ENCODE measurements around the gene KCNK13. TPM values are rescaled to one million over a fixed set of nuclear protein-coding genes. Genes with fewer than 3 reads are reported as not detected.

The KCNK13 gene
- total and polyA plus RNA-seq, 2 donors (not counting 1 experiment from before 2014, with no cell fraction given) = not detected

- Histone ChIP-seq H3K4me3 (replicated peaks in 1 of 4; ENCODE audit: control extremely low read depth in 1 of 4, insufficient read depth in 1 of 4, low read depth in 3 of 4, low read length in 4 of 4) (no peak overlapping the region), H3K4me1 (ENCODE audit: control insufficient read depth, extremely low read depth, insufficient read depth, low read length) (no peaks in the 10 kb centered on the region), H4K20me1 (ENCODE audit: control insufficient read depth, extremely low read depth, insufficient read depth, low read length) (no peaks in the 10 kb centered on the region), H3K36me3 (ENCODE audit: control insufficient read depth, insufficient read depth, low read length) (no peaks in the 10 kb centered on the region), H3K27ac (ENCODE audit: insufficient read depth, low read length) (no peak overlapping the region), H3K9ac (ENCODE audit: insufficient read depth, low read length) (no peak overlapping the region), H3K27me3 (ENCODE audit: control insufficient read depth, insufficient read depth, low read length) (no peaks in the 10 kb centered on the region), H3K9me3 (ENCODE audit: control insufficient read depth, insufficient read depth, low read depth, low read length) (no peaks in the 10 kb centered on the region), H3K79me2 (ENCODE audit: control insufficient read depth, insufficient read depth, low read length) (no peaks in the 10 kb centered on the region), H3K4me2 (ENCODE audit: extremely low read depth, insufficient read depth, low read length) (no peak overlapping the region), H2AFZ (ENCODE audit: low read length) (no peak overlapping the region)
- no peak for TF ChIP-seq EZH2 (IDR thresholded peaks at IDR 0.05; ENCODE audit: low read length, missing control alignments)
- TF ChIP-seq CTCF (conservative IDR thresholded peaks at IDR 0.05 in 1 of 2, IDR thresholded peaks at IDR 0.05 in 1 of 2; ENCODE audit: low read depth in 1 of 2, low read length in 2 of 2) = no peak
- no peak for DNase-seq (ENCODE audit: low read depth in 2 of 2)
Measured at GRCh38 chr14:90114554-90114953, 52.8 kb downstream of the KCNK13 start.

DNA sequence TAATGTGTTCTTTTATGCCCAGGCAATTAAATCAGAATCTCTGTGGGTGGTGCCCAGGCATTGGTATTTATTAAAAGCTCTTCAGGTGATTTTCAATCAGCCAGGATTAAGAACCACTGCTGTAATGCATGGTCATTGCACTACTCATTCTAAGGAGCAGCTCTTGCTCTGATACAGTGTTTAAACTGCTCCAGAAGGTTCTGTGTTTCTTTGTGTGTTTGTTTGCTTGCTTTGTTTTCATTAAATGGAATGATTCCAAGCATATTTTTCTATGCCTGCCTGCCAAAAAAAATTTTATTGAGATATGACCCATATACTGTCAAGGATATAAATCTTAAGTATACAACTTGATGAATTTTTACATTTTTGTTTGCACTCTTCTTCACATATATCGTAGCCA, 54.0 kb downstream of the KCNK13 start:
- no peak for TF ChIP-seq CTCF (conservative IDR thresholded peaks at IDR 0.05 in 1 of 2, IDR thresholded peaks at IDR 0.05 in 1 of 2; ENCODE audit: low read depth in 1 of 2, low read length in 2 of 2)
- TF ChIP-seq EZH2 (IDR thresholded peaks at IDR 0.05; ENCODE audit: low read length, missing control alignments) = no peak
- no peak overlapping the region for H3K4me3 ChIP-seq (replicated peaks in 1 of 4; ENCODE audit: control extremely low read depth in 1 of 4, insufficient read depth in 1 of 4, low read depth in 3 of 4, low read length in 4 of 4)
- no peak overlapping the region for H3K27ac ChIP-seq (ENCODE audit: insufficient read depth, low read length)
- no peaks in the 10 kb centered on the region for H3K27me3 ChIP-seq (ENCODE audit: control insufficient read depth, insufficient read depth, low read length)
- H3K79me2 ChIP-seq (ENCODE audit: control insufficient read depth, insufficient read depth, low read length) = no peaks in the 10 kb centered on the region
- H3K4me1 ChIP-seq (ENCODE audit: control insufficient read depth, extremely low read depth, insufficient read depth, low read length) = no peaks in the 10 kb centered on the region
- H3K9ac ChIP-seq (ENCODE audit: insufficient read depth, low read length) = no peak overlapping the region
- H4K20me1 ChIP-seq (ENCODE audit: control insufficient read depth, extremely low read depth, insufficient read depth, low read length) = no peaks in the 10 kb centered on the region
- DNase-seq (ENCODE audit: low read depth in 2 of 2) = no peak
- no peaks in the 10 kb centered on the region for H3K36me3 ChIP-seq (ENCODE audit: control insufficient read depth, insufficient read depth, low read length)
- H3K9me3 ChIP-seq (ENCODE audit: control insufficient read depth, insufficient read depth, low read depth, low read length) = no peaks in the 10 kb centered on the region
- H2AFZ ChIP-seq (ENCODE audit: low read length) = no peak overlapping the region
- no peak overlapping the region for H3K4me2 ChIP-seq (ENCODE audit: extremely low read depth, insufficient read depth, low read length)

- no peak overlapping the region for H3K9ac ChIP-seq (ENCODE audit: insufficient read depth, low read length)
- DNase-seq (ENCODE audit: low read depth in 2 of 2) = no peak
- H3K4me2 ChIP-seq (ENCODE audit: extremely low read depth, insufficient read depth, low read length) = no peak overlapping the region
- no peaks in the 10 kb centered on the region for H3K79me2 ChIP-seq (ENCODE audit: control insufficient read depth, insufficient read depth, low read length)
- H2AFZ ChIP-seq (ENCODE audit: low read length) = no peak overlapping the region
- H3K4me3 ChIP-seq (replicated peaks in 1 of 4; ENCODE audit: control extremely low read depth in 1 of 4, insufficient read depth in 1 of 4, low read depth in 3 of 4, low read length in 4 of 4) = no peak overlapping the region
- H3K9me3 ChIP-seq (ENCODE audit: control insufficient read depth, insufficient read depth, low read depth, low read length) = no peaks in the 10 kb centered on the region
- TF ChIP-seq EZH2 (IDR thresholded peaks at IDR 0.05; ENCODE audit: low read length, missing control alignments) = no peak
- TF ChIP-seq CTCF (conservative IDR thresholded peaks at IDR 0.05 in 1 of 2, IDR thresholded peaks at IDR 0.05 in 1 of 2; ENCODE audit: low read depth in 1 of 2, low read length in 2 of 2) = no peak
- no peaks in the 10 kb centered on the region for H4K20me1 ChIP-seq (ENCODE audit: control insufficient read depth, extremely low read depth, insufficient read depth, low read length)
- no peaks in the 10 kb centered on the region for H3K36me3 ChIP-seq (ENCODE audit: control insufficient read depth, insufficient read depth, low read length)
- no peaks in the 10 kb centered on the region for H3K27me3 ChIP-seq (ENCODE audit: control insufficient read depth, insufficient read depth, low read length)
- H3K27ac ChIP-seq (ENCODE audit: insufficient read depth, low read length) = no peak overlapping the region
- H3K4me1 ChIP-seq (ENCODE audit: control insufficient read depth, extremely low read depth, insufficient read depth, low read length) = no peaks in the 10 kb centered on the region
Measured at GRCh38 chr14:90116444-90116843, 54.6 kb downstream of the KCNK13 start.

All from fibroblast of lung (primary cell).